Mesendoderm (in vitro differentiated cells): Measurements from ENCODE around the gene SLC16A2.

Experiments
- DNase-seq: peaks from one replicate; pipeline ENCODE4 v3.0.0; 2013
- H2AK5ac ChIP-seq: 2 replicates; pipeline ENCODE4 v1.6.1; 2013; ENCODE audit warnings: low read length, inconsistent platforms
- H2BK120ac ChIP-seq: 2 replicates; pipeline ENCODE4 v1.6.1; 2013; ENCODE audit warnings: low read depth, mild to moderate bottlenecking, low read length, moderate library complexity, mixed read lengths
- H2BK15ac ChIP-seq: replicated peaks from 2 replicates; pipeline ENCODE4 v1.6.1; 2013; ENCODE audit warnings: low read depth, mild to moderate bottlenecking, moderate library complexity
- H2BK5ac ChIP-seq: 2 replicates; pipeline ENCODE4 v1.6.1; 2013; ENCODE audit warnings: low read length, inconsistent platforms
- H3K18ac ChIP-seq: 2 replicates; pipeline ENCODE4 v1.6.1; 2013; ENCODE audit warnings: mild to moderate bottlenecking, low read length, mixed read lengths
- H3K23ac ChIP-seq: one replicate; pipeline ENCODE4 v1.6.1; 2013; ENCODE audit warnings: low read length
- H3K27ac ChIP-seq: 2 replicates; pipeline ENCODE4 v1.5.1; 2013; ENCODE audit warnings: low read depth, mild to moderate bottlenecking, inconsistent platforms, low read length, moderate library complexity
- H3K27me3 ChIP-seq: 2 replicates; pipeline ENCODE4 v1.6.1; 2013; ENCODE audit warnings: low read length, control low read depth, mild to moderate bottlenecking, inconsistent platforms; ENCODE audit not compliant: insufficient read depth, poor library complexity
- H3K36me3 ChIP-seq: 2 replicates; pipeline ENCODE4 v1.6.1; 2013; ENCODE audit warnings: low read length, inconsistent platforms; ENCODE audit not compliant: control insufficient read depth, insufficient read depth
- H3K4ac ChIP-seq: one replicate; pipeline ENCODE4 v1.6.1; 2013; ENCODE audit warnings: low read depth, mild to moderate bottlenecking, low read length, moderate library complexity
- H3K4me1 ChIP-seq: 2 replicates; pipeline ENCODE4 v1.6.1; 2013; ENCODE audit warnings: low read depth, low read length, inconsistent platforms; ENCODE audit not compliant: control insufficient read depth
- H3K4me2 ChIP-seq: 2 replicates; pipeline ENCODE4 v1.6.1; 2013; ENCODE audit warnings: low read length
- H3K4me3 ChIP-seq: 2 replicates; pipeline ENCODE4 v1.5.1; 2013; ENCODE audit warnings: mild to moderate bottlenecking, low read length
- H3K56ac ChIP-seq: one replicate; pipeline ENCODE4 v1.6.1; 2013; ENCODE audit warnings: low read length
- H3K79me1 ChIP-seq: 2 replicates; pipeline ENCODE4 v1.6.1; 2013; ENCODE audit warnings: low read length, inconsistent platforms
- H3K79me2 ChIP-seq: 2 replicates; pipeline ENCODE4 v1.6.1; 2013; ENCODE audit warnings: mild to moderate bottlenecking, low read length; ENCODE audit not compliant: control insufficient read depth, insufficient read depth
- H3K9ac ChIP-seq: 2 replicates; pipeline ENCODE4 v1.6.1; 2013; ENCODE audit warnings: low read length, inconsistent platforms
- H4K5ac ChIP-seq: one replicate; pipeline ENCODE4 v1.6.1; 2013; ENCODE audit warnings: low read length
- H4K8ac ChIP-seq: one replicate; pipeline ENCODE4 v1.6.1; 2013; ENCODE audit warnings: low read depth, mild to moderate bottlenecking, control low read depth, low read length, moderate library complexity
- WGBS: extraction: QIAGEN DNeasy Blood & Tissue Kit; methylation state at CpG from one replicate; pipeline ENCODE4 v1.1.7; 2013; ENCODE audit warnings: low lambda C conversion rate, missing lambda C conversion rate; ENCODE audit not compliant: insufficient coverage; ENCODE audit errors: extremely low coverage; 5-methylcytosine and 5-hydroxymethylcytosine counted together

Gene SLC16A2

DNA sequence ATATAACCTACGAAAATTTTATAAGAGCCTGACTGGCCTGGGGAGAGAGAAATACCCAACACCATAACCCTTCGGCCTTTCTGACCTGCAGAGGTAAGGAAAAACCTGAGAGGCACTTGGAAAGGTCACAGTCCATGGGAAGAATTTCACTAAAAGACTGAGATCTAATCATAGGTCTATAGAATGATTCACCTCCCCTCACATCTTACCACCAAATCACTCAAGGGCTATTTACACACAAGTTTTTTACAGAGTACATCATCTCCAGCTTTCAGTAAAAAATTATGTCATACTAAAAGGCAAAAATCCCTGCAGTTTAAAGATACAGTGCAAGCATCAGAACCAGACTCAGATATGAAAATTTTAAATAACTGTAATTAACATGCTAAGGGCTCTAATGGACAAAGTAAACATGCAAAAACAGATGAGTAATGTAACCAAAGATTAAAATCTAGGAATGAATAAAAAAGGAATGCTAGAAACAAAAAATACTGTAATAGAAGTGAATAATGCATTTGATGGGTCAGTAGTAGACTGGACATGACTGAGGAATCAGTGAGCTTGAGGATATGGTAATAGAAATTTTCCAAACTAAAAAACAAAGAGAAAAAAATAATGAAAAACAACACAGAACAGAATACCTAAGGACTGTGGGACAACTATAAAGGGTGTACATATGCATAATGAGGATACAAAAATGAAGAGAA lies 32.1 kb upstream of the SLC16A2 start:
- Histone ChIP-seq H2BK15ac (no peak overlapping the region), H3K4me3 (no peak overlapping the region), H3K23ac (no peak overlapping the region), H3K4me2 (no peak overlapping the region), H3K27ac (no peak overlapping the region), H3K9ac (no peak overlapping the region), H3K36me3 (no peaks in the 10 kb centered on the region), H3K56ac (no peak overlapping the region), H4K5ac (no peak overlapping the region), H3K79me1 (no peaks in the 10 kb centered on the region), H3K4me1 (no peaks in the 10 kb centered on the region), H3K4ac (no peak overlapping the region), H2BK120ac (no peak overlapping the region), H3K79me2 (no peaks in the 10 kb centered on the region), H4K8ac (no peak overlapping the region), H3K18ac (no peak overlapping the region), H2AK5ac (no peak overlapping the region), H3K27me3 (no peaks in the 10 kb centered on the region), H2BK5ac (no peak overlapping the region)
- no peak for DNase-seq
- WGBS: no CpG with 5 or more reads among the region's 2 CpGs

DNA sequence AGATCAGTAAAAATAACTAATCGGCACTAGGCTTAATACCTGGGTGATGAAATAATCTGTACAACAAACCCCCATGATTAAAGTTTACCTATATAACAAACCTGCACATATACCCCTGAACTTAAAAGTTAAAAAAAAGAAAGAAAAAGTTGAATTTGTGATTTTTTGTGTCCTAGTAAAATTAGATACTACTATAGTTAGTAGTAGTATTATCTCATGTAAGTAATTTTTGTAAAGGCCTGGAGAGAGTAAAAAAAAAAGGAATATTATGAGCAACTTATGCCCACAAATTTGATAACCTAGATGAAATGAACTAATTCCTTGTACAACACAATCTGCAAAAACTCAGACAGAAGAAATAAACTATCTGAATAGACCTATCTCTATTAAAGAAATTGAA lies 25.7 kb upstream of the SLC16A2 start:
- no peak for DNase-seq
- H3K56ac ChIP-seq: no peak overlapping the region
- H3K79me1 ChIP-seq: no peaks in the 10 kb centered on the region

DNA sequence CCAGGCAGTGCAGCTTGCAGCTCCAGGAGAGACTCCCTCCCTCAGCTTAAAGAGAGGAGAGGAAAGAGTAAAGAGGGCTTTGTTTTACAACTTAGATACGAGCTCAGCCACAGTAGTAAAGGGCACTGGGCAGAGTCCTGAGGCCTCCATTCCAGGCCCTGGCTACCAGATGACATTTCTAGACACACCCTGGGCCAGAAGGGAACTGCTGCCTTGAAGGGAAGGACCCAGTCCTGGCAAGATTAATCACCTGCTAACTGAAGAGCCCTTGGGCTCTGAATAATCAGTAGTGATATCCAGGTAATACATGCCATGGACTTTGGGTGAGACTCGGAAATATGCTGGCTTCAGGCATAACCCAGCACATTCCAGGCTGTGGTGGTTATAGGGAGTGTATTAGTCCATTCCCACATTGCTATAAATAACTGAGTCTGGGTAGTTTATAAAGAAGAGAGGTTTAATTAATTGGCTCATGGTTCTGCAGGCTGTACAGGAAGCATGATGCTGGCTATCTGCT lies 15.3 kb upstream of the SLC16A2 start:
- H3K4ac ChIP-seq: no peak overlapping the region
- H3K4me2 ChIP-seq: no peak overlapping the region
- no peak overlapping the region for H3K56ac ChIP-seq
- no peak overlapping the region for H2AK5ac ChIP-seq
- no peak overlapping the region for H2BK5ac ChIP-seq
- H2BK15ac ChIP-seq: no peak overlapping the region
- H3K9ac ChIP-seq: no peak overlapping the region
- no peaks in the 10 kb centered on the region for H3K36me3 ChIP-seq
- H3K18ac ChIP-seq: no peak overlapping the region
- DNase-seq: no peak
- H3K4me3 ChIP-seq: no peak overlapping the region
- no peaks in the 10 kb centered on the region for H3K4me1 ChIP-seq
- H2BK120ac ChIP-seq: no peak overlapping the region
- H4K5ac ChIP-seq: no peak overlapping the region
- no peaks in the 10 kb centered on the region for H3K27me3 ChIP-seq
- no peaks in the 10 kb centered on the region for H3K79me1 ChIP-seq
- no peak overlapping the region for H3K23ac ChIP-seq
- no CpG with 5 or more reads among the region's 2 CpGs for WGBS
- no peak overlapping the region for H3K27ac ChIP-seq
- H3K79me2 ChIP-seq: no peaks in the 10 kb centered on the region
- no peak overlapping the region for H4K8ac ChIP-seq

More for the DNA sequence above, 25.7 kb upstream of the SLC16A2 start:
- Histone ChIP-seq H4K5ac (no peak overlapping the region), H3K27me3 (no peaks in the 10 kb centered on the region), H2AK5ac (no peak overlapping the region), H3K18ac (no peak overlapping the region), H2BK15ac (no peak overlapping the region), H3K27ac (no peak overlapping the region), H2BK5ac (no peak overlapping the region), H3K4ac (no peak overlapping the region), H3K36me3 (no peaks in the 10 kb centered on the region), H4K8ac (no peak overlapping the region), H3K9ac (no peak overlapping the region), H3K4me1 (no peaks in the 10 kb centered on the region), H3K4me3 (no peak overlapping the region), H3K79me2 (no peaks in the 10 kb centered on the region), H3K4me2 (no peak overlapping the region), H2BK120ac (no peak overlapping the region), H3K23ac (no peak overlapping the region)
- no CpG with 5 or more reads among the region's 1 CpG for WGBS

DNA sequence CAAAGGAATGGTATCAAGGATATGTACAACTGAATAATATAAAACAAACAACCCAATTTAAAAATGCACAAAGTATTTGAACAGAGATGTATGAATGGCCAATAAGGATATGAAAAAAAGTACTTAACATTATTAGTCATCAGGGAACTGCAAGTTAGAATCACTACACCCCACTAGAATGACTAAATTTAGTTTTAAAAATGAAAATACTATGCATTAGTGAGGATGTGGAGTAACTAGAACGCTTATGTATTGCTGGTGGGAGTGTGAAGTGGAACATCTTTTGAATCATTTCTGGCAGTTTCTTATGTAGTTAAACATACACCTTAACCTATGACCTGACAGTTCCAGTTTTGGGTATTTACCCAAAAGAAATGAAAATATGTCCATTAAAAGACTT lies 13.0 kb upstream of the SLC16A2 start:
- Histone ChIP-seq H2AK5ac (no peak overlapping the region), H4K5ac (no peak overlapping the region), H3K4me3 (no peak overlapping the region), H3K18ac (no peak overlapping the region), H3K4me1 (no peaks in the 10 kb centered on the region), H2BK5ac (no peak overlapping the region), H3K23ac (no peak overlapping the region), H3K27ac (no peak overlapping the region), H3K9ac (no peak overlapping the region), H3K4me2 (no peak overlapping the region), H2BK120ac (no peak overlapping the region), H3K27me3 (no peaks in the 10 kb centered on the region), H3K4ac (no peak overlapping the region), H3K79me2 (no peaks in the 10 kb centered on the region), H3K36me3 (no peaks in the 10 kb centered on the region), H4K8ac (no peak overlapping the region), H3K79me1 (no peaks in the 10 kb centered on the region), H3K56ac (no peak overlapping the region), H2BK15ac (no peak overlapping the region)
- no peak for DNase-seq
- WGBS: no CpG with 5 or more reads among the region's 1 CpG

DNA sequence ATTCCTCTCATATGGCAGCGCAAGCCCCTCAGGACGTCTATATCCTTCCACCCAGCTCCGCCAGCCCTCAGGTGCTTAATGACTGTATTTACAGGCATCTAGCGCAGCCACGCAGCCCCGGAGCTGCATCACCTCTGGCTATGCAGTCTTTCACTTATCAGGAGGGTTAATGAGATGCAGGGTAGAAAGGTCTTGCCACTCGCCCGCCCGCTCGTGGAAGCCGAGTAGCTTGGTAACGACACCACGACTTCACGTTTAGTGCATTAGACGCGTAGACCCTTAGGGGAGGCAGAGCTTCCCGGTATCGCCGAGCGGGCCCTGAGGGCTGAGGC lies 1.5 kb upstream of the SLC16A2 start:
- H3K4me3 ChIP-seq: peak overlapping the region; percentile 3
- H3K4me2 ChIP-seq: peak overlapping the region; percentile 76
- peak overlapping the region; percentile 84 for H3K56ac ChIP-seq
- no peaks in the 10 kb centered on the region for H3K79me1 ChIP-seq
- H2AK5ac ChIP-seq: no peak overlapping the region
- H4K8ac ChIP-seq: no peak overlapping the region
- H3K4ac ChIP-seq: no peak overlapping the region
- no CpG with 5 or more reads among the region's 20 CpGs for WGBS
- H2BK15ac ChIP-seq: no peak overlapping the region
- no peak overlapping the region for H2BK120ac ChIP-seq
- no peaks in the 10 kb centered on the region for H3K79me2 ChIP-seq
- H3K4me1 ChIP-seq: no peaks in the 10 kb centered on the region
- no peak overlapping the region for H3K27ac ChIP-seq
- no peak overlapping the region for H2BK5ac ChIP-seq
- H3K36me3 ChIP-seq: no peaks in the 10 kb centered on the region
- H3K9ac ChIP-seq: peak overlapping the region; percentile 61
- H3K27me3 ChIP-seq: no peaks in the 10 kb centered on the region
- H4K5ac ChIP-seq: no peak overlapping the region
- DNase-seq: peak; percentile 47
- no peak overlapping the region for H3K18ac ChIP-seq
- H3K23ac ChIP-seq: no peak overlapping the region
